Hematopoietic multipotent progenitor cell treated with erythropoietin and hydrocortisone succinate and interleukin-3 and kit ligand, for 17 days (in vitro differentiated cells): Measurements from ENCODE around the gene FGF16.
"Not testable (repeated sequence)": the region's sequence is repeated elsewhere in the genome, so short reads cannot be mapped to it uniquely, and the experiment has no call there.

Experiments used
- DNase-seq: peaks from one replicate; pipeline ENCODE4 v3.0.0-alpha.2; 2015; ENCODE audit warnings: low spot score

The FGF16 gene

GRCh38 chrX:77447653-77448569, 722 bp downstream of the FGF16 start:
- DNase-seq, result no peak

DNA sequence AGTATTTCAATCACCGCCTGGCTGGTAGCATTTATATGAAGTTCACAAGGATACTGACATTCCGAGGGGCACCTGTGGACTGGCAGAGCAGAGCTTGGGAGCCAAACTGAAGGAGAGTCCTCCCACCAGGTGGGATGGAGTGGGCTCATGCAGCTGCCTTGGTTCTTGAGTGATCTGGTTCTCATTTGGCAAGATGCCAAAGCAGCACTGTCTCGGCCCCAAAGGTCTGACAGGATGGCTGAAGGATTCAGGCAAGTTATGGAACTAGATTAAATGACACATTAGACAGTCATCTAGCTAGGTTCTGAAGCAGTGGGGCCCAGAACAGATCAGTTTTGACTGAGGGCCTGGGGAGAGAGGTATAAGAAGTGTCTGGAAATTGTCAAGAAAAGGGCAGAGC, 3.2 kb downstream of the FGF16 start:
- no peak for DNase-seq

DNA sequence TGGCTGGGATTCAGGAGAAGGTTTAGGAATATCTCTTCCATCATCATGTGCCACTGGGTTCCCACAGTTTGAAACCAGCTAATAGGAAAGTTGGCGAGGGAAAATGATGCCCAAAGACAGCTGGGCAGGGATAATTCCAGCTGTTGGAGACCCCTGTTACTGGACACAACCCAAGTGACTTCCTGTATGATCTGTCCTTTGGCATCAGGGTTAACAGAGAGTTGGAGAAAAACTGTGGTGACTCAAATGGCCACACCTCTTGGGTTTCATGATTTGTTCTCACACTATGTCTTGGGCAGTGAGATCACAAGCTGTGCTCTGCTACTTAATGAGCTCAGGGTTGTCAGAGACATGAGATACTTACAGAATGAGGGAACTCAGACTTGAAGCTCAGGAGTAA, 3.8 kb downstream of the FGF16 start:
- no peak for DNase-seq

GRCh38 chrX:77453190-77453589, 6.0 kb downstream of the FGF16 start:
- DNase-seq, result no peak

DNA sequence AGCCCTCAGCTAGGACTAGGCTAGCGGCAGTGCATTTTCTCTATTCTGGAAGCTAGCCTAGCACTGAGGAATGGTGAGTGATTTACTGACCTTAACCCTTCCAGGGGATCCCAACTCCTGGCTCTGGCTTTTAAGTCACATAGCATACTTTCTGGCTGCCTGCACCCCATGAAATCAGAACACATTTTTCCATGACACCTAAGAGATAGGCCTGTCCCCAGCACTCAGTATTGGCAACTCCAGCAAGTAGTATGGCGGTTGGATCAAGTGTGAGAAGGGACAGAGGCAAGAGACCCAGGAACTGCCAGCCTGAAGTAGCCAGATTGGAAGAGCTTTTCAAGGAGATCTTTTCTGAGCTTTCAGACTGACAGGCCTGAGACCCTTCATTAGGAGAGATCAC, 8.2 kb downstream of the FGF16 start:
- no peak for DNase-seq

GRCh38 chrX:77484045-77484444, 36.9 kb downstream of the FGF16 start:
- no peak for DNase-seq

- no peak for DNase-seq
Observed at GRCh38 chrX:77493677-77494553, 46.7 kb downstream of the FGF16 start.

GRCh38 chrX:77500164-77500563, 53.0 kb downstream of the FGF16 start:
- DNase-seq, result not testable (repeated sequence)

DNA sequence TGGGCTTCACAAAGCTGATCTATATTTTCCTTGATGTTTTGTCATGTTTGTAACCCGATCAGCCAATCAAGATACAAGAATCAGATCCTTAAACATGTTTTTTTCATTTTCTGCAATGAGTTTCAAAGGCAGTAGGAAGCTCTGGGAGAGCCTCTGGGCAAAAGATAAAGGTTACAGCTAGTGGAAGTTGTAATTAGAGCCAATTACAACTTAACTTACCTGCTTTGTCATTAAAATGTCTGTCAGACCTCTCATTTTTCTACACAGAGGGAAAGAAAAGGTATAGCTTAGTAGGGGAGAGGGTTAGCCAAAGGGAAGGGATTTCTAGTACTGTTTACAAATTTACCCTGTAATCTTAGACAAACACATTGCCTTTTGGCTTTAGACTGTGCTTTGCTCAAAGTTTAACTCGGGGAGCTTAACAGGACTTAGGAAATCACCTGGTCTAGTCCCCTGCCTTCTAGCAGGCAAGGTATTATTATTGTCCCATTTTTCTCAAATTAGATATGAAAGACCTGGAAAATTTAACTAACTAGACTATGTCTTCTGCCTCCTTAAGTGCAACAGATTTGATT, 55.8 kb downstream of the FGF16 start:
- DNase-seq, result no peak

- DNase-seq, result no peak
Observed at GRCh38 chrX:77505227-77505626, 58.0 kb downstream of the FGF16 start.
